ENCODE measurements around the gene MAMLD1. TPM values are rescaled to one million over a fixed set of nuclear protein-coding genes. Genes with fewer than 3 reads are reported as not detected.

MAMLD1 gene
- total and polyA plus RNA-seq, 4 donors = 0.59 to 1.1 (median 0.76) TPM

- no peak overlapping the region for H3K27ac ChIP-seq (ENCODE audit: low read depth in 1 of 2, low read length in 2 of 2)
- H3K9ac ChIP-seq (ENCODE audit: low read depth in 1 of 2, low read length in 2 of 2) = no peak overlapping the region
- H3K36me3 ChIP-seq (ENCODE audit: control insufficient read depth in 4 of 4, insufficient read depth in 3 of 4, low read depth in 1 of 4, low read length in 3 of 4) = no peaks in the 10 kb centered on the region
- H3K27me3 ChIP-seq (ENCODE audit: control insufficient read depth in 4 of 4, insufficient read depth in 4 of 4, low read length in 3 of 4) = no peaks in the 10 kb centered on the region
- no peak for DNase-seq (ENCODE audit: low spot score)
- H3K4me1 ChIP-seq (ENCODE audit: control insufficient read depth in 4 of 4, insufficient read depth in 4 of 4, low read length in 3 of 4) = peaks cover 2 to 29% (median 13%) of the 10 kb centered on the region in 4 donors
- TF ChIP-seq RAD21 (IDR thresholded peaks at IDR 0.05) (peak; percentile 8 to 24), ZBTB33 (IDR thresholded peaks at IDR 0.05) (no peak)
- H3K4me3 ChIP-seq (ENCODE audit: low read depth in 1 of 3, low read length in 3 of 3) = no peak overlapping the region
- no peaks in the 10 kb centered on the region for H3K9me3 ChIP-seq (ENCODE audit: control insufficient read depth in 4 of 4, low read length in 3 of 4)
- 84% methylated on average over 9 of the region's 9 CpGs for WGBS
Observed at GRCh38 chrX:150504397-150505182, 141.5 kb downstream of the MAMLD1 start.

- Histone ChIP-seq H3K4me3 (ENCODE audit: low read depth in 1 of 3, low read length in 3 of 3) (no peak overlapping the region), H3K36me3 (ENCODE audit: control insufficient read depth in 4 of 4, insufficient read depth in 3 of 4, low read depth in 1 of 4, low read length in 3 of 4) (no peaks in the 10 kb centered on the region), H3K4me1 (ENCODE audit: control insufficient read depth in 4 of 4, insufficient read depth in 4 of 4, low read length in 3 of 4) (peaks cover 5 to 41% (median 22%) of the 10 kb centered on the region in 4 donors), H3K9ac (ENCODE audit: low read depth in 1 of 2, low read length in 2 of 2) (no peak overlapping the region), H3K9me3 (ENCODE audit: control insufficient read depth in 4 of 4, low read length in 3 of 4) (no peaks in the 10 kb centered on the region), H3K27me3 (ENCODE audit: control insufficient read depth in 4 of 4, insufficient read depth in 4 of 4, low read length in 3 of 4) (no peaks in the 10 kb centered on the region), H3K27ac (ENCODE audit: low read depth in 1 of 2, low read length in 2 of 2) (peak overlapping the region in 1 of 2 donors; percentile 12)
- TF ChIP-seq MAX (IDR thresholded peaks at IDR 0.05) (no peak), ZBTB33 (IDR thresholded peaks at IDR 0.05) (no peak), REST (IDR thresholded peaks at IDR 0.05) (no peak), HNF4A (conservative IDR thresholded peaks at IDR 0.05) (no peak)
- 85% methylated on average over 2 of the region's 2 CpGs for WGBS
- no peak for DNase-seq (ENCODE audit: low spot score)
Observed at GRCh38 chrX:150506020-150506419, 142.9 kb downstream of the MAMLD1 start.

GRCh38 chrX:150506486-150506885 lies 143.4 kb downstream of the MAMLD1 start:
- no peak for DNase-seq (ENCODE audit: low spot score)
- Histone ChIP-seq H3K27ac (ENCODE audit: low read depth in 1 of 2, low read length in 2 of 2) (peak overlapping the region in 1 of 2 donors; percentile 50), H3K4me3 (ENCODE audit: low read depth in 1 of 3, low read length in 3 of 3) (no peak overlapping the region), H3K9me3 (ENCODE audit: control insufficient read depth in 4 of 4, low read length in 3 of 4) (no peaks in the 10 kb centered on the region), H3K4me1 (ENCODE audit: control insufficient read depth in 4 of 4, insufficient read depth in 4 of 4, low read length in 3 of 4) (peaks cover 5 to 41% (median 22%) of the 10 kb centered on the region in 4 donors), H3K36me3 (ENCODE audit: control insufficient read depth in 4 of 4, insufficient read depth in 3 of 4, low read depth in 1 of 4, low read length in 3 of 4) (no peaks in the 10 kb centered on the region), H3K9ac (ENCODE audit: low read depth in 1 of 2, low read length in 2 of 2) (no peak overlapping the region), H3K27me3 (ENCODE audit: control insufficient read depth in 4 of 4, insufficient read depth in 4 of 4, low read length in 3 of 4) (no peaks in the 10 kb centered on the region)
- 81% methylated on average over 6 of the region's 6 CpGs for WGBS
- TF ChIP-seq EGR1 (IDR thresholded peaks at IDR 0.05; ENCODE audit: low read depth in 2 of 2) (no peak), HNF4G (IDR thresholded peaks at IDR 0.05) (no peak), CTCF (IDR thresholded peaks at IDR 0.05; ENCODE audit: low read depth, low read length, missing input control) (no peak), YY1 (IDR thresholded peaks at IDR 0.05) (no peak), RAD21 (IDR thresholded peaks at IDR 0.05) (no peak), REST (IDR thresholded peaks at IDR 0.05) (no peak), TAF1 (conservative IDR thresholded peaks at IDR 0.05) (no peak), MAX (IDR thresholded peaks at IDR 0.05) (no peak), RXRA (IDR thresholded peaks at IDR 0.05) (no peak)
